GM12892 (cell line): ENCODE results near the gene NCOR1.

Experiments used
- POLR2A ChIP-seq: IDR thresholded peaks from 2 replicates; pipeline ENCODE4 v1.6.1; 2011; ENCODE audit warnings: low read depth, low read length, control low read depth
- POLR2AphosphoS5 ChIP-seq: IDR thresholded peaks from 2 replicates; pipeline ENCODE4 v1.6.1; 2011; ENCODE audit warnings: low read depth, low read length, control low read depth

GRCh38 chr17:16243385-16243784, 28.1 kb upstream of the NCOR1 start:
- TF ChIP-seq POLR2A: no peak
- TF ChIP-seq POLR2AphosphoS5: no peak
